GM23248 (cell line): ENCODE results near the gene LCN12.

Experiments
- EZH2 ChIP-seq: fragments of 200-600 bp; sonication (generic); IDR thresholded peaks from 2 replicates; pipeline ENCODE4 v1.6.1; 2018; ENCODE audit warnings: antibody characterized with exemption, mild to moderate bottlenecking; ENCODE audit not compliant: insufficient read depth, poor library complexity, severe bottlenecking
- EZH2phosphoT487 ChIP-seq: fragments of 200-600 bp; sonication (generic); IDR thresholded peaks from 2 replicates; pipeline ENCODE4 v1.6.1; 2018; ENCODE audit warnings: antibody characterized with exemption, moderate library complexity, mild to moderate bottlenecking, low read depth; ENCODE audit not compliant: insufficient read depth

DNA sequence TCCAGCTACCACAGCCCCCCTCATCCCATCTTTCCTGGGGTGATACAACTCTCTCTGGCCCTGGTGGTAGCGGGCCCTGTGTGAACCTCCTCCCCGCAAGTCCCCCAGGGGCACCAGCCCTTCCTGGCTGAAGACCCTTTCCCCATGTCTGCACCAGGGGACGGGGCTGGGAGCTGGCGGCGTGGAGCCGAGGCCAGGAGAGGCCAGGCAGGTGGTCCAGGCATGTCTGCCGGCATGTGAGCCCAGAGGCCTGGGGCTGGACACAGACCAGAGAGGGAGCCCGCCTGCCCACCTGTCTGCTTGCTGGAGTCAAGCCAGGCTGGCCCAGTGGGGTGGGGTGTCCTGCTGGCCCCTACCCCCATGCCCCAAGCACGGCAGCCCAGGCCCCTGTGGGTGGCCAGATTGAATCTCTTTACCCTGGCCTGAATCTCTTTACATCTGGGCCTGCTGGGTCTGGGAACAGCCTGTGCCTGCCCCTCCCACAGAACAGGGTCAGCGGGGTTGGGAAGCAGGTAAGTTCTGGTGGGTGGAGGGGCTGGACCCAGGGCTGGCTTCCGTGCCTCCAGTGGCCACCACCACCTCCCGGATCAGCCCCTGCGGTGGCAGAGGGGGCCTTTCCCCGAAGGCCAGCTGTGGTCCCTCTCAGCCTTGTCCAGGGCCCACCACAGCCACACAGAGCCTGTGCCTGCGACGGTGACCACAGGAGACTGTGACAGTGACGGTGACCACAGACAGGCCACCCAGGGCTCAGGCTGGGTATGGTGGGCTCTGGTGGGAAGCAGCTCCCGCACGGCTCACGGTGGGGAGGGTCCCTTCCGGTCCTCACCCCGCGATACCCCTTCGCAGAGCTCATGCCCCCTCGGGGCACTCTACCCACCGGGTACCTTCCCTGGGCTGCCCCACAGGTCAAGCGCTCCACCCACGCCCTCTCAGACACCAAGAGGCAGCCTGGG, 7.1 kb downstream of the LCN12 start:
- TF ChIP-seq EZH2phosphoT487 (no peak), EZH2 (no peak)
